CD4-positive, alpha-beta T cell treated with Interleukin-15 for 1 hour (primary cell): ENCODE measurements around the gene ASTL.

Source experiments
- DNase-seq: peaks from one replicate; pipeline ENCODE4 v3.0.0-alpha.2; 2020

ASTL gene

GRCh38 chr2:96111257-96111640 is 27.1 kb downstream of the ASTL start:
- no peak for DNase-seq

GRCh38 chr2:96110621-96111256 is 27.6 kb downstream of the ASTL start:
- DNase-seq = peak; percentile 16

GRCh38 chr2:96109931-96110511 is 28.3 kb downstream of the ASTL start:
- peak; percentile 14 for DNase-seq

GRCh38 chr2:96109361-96109680 is 29.0 kb downstream of the ASTL start:
- no peak for DNase-seq

- peak; percentile 13 for DNase-seq
Observed at GRCh38 chr2:96108541-96109360, 29.6 kb downstream of the ASTL start.

- peak; percentile 12 for DNase-seq
Observed at GRCh38 chr2:96108151-96108540, 30.2 kb downstream of the ASTL start.

- DNase-seq = no peak
Observed at GRCh38 chr2:96107708-96108065, 30.6 kb downstream of the ASTL start.

GRCh38 chr2:96106991-96107707 is 31.2 kb downstream of the ASTL start:
- DNase-seq = peak; percentile 15

GRCh38 chr2:96105994-96106715 is 32.1 kb downstream of the ASTL start:
- DNase-seq = no peak

GRCh38 chr2:96105152-96105915 is 33.0 kb downstream of the ASTL start:
- peak; percentile 16 for DNase-seq

GRCh38 chr2:96104487-96104861 is 33.8 kb downstream of the ASTL start:
- DNase-seq = peak; percentile 10

- peak; percentile 15 for DNase-seq
Observed at GRCh38 chr2:96103761-96104486, 34.4 kb downstream of the ASTL start.

- DNase-seq = peak; percentile 10
Observed at GRCh38 chr2:96103187-96103601, 35.1 kb downstream of the ASTL start.

- DNase-seq = peak; percentile 13
Observed at GRCh38 chr2:96102596-96103186, 35.6 kb downstream of the ASTL start.

- peak; percentile 10 for DNase-seq
Observed at GRCh38 chr2:96100893-96101304, 37.4 kb downstream of the ASTL start.

- DNase-seq = peak; percentile 14
Observed at GRCh38 chr2:96099861-96100798, 38.2 kb downstream of the ASTL start.

GRCh38 chr2:96098900-96099590 is 39.3 kb downstream of the ASTL start:
- no peak for DNase-seq

- peak; percentile 11 for DNase-seq
Observed at GRCh38 chr2:96097951-96098823, 40.1 kb downstream of the ASTL start.
